Measurements from ENCODE around the gene ST8SIA3. TPM values are rescaled to one million over a fixed set of nuclear protein-coding genes. Genes with fewer than 3 reads are reported as not detected.

The ST8SIA3 gene, protein sequence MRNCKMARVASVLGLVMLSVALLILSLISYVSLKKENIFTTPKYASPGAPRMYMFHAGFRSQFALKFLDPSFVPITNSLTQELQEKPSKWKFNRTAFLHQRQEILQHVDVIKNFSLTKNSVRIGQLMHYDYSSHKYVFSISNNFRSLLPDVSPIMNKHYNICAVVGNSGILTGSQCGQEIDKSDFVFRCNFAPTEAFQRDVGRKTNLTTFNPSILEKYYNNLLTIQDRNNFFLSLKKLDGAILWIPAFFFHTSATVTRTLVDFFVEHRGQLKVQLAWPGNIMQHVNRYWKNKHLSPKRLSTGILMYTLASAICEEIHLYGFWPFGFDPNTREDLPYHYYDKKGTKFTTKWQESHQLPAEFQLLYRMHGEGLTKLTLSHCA
- total RNA-seq: not detected

DNA sequence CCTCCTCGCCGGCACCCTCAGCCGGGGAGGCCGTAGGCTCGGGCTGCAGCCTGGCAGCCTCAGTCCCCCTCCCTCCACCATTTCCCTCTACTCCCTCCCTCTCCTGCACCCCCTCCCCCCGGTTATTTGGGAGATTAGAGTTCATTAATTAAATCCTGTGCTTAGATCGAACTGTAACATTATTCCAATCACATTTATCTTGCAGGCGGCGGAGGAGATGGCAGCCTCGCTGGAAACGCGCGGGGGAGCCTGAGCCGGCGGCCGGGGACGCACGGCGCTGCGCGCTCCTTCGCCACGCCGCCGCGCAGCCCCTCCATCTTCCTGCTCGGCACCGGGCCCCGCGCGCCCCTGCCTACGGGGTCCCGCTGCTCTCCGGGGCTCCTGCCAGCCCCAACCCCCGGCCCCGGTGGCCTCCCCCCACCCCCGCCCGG is at the start of gene ST8SIA3:
Gene ST8SIA3 (plus strand): TSS at position 287 of the 431 bp plus-strand sequence. CDS start 290 bp downstream, outside the sequence.
- Histone ChIP-seq H3K4me3 (no peak within 1 kb of the TSS), H3K4me1 (peaks cover 0 to 10% (median 0%) of the 10 kb centered on the region in 3 donors), H3K27me3 (peaks cover 0 to 57% (median 12%) of the 10 kb centered on the region in 4 donors), H3K9me3 (peaks cover 0 to 8% (median 0%) of the 10 kb centered on the region in 3 donors), H3K27ac (no peak within 1 kb of the TSS), H3K36me3 (no peaks in the 10 kb centered on the region)
- no peak for DNase-seq
- intact Hi-C loops (cut with DNase I): no loop called here
- WGBS, 2 donors: 2 to 5% methylated on average over 7 to 26 of the region's 38 CpGs
- TF ChIP-seq, protein P1, sequence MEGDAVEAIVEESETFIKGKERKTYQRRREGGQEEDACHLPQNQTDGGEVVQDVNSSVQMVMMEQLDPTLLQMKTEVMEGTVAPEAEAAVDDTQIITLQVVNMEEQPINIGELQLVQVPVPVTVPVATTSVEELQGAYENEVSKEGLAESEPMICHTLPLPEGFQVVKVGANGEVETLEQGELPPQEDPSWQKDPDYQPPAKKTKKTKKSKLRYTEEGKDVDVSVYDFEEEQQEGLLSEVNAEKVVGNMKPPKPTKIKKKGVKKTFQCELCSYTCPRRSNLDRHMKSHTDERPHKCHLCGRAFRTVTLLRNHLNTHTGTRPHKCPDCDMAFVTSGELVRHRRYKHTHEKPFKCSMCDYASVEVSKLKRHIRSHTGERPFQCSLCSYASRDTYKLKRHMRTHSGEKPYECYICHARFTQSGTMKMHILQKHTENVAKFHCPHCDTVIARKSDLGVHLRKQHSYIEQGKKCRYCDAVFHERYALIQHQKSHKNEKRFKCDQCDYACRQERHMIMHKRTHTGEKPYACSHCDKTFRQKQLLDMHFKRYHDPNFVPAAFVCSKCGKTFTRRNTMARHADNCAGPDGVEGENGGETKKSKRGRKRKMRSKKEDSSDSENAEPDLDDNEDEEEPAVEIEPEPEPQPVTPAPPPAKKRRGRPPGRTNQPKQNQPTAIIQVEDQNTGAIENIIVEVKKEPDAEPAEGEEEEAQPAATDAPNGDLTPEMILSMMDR (IDR thresholded peaks at IDR 0.05): no peak
- TF ChIP-seq POLR2A (IDR thresholded peaks at IDR 0.05): no peak

DNA sequence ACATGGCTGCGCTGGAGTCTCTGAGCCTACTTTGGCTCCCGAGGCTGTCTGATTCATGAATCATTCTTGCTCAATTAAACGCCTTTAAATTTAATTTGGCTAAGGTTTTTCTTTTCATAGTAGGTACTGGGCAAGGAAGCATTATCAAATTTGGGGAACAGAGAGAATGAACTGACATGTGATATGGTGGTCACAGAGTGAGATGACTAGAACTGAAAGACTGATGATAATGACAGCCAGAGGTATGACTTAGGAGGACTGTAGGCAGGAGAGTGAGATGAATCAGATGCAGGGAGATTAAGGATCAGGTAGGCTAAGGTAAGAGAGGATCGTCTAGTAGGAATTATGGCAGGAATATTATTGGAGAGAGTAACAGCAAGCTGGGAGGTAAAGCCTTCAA is 40.9 kb upstream of the ST8SIA3 start:
- no peak overlapping the region for H3K27ac ChIP-seq
- intact Hi-C loops (cut with DNase I): no loop called here
- 58 to 67% methylated on average over 4 of the region's 4 CpGs for WGBS, 2 donors
- DNase-seq: no peak
- H3K4me1 ChIP-seq: no peaks in the 10 kb centered on the region
- H3K9me3 ChIP-seq: no peaks in the 10 kb centered on the region
- TF ChIP-seq, protein P1 (IDR thresholded peaks at IDR 0.05): no peak
- no peak for TF ChIP-seq POLR2A (IDR thresholded peaks at IDR 0.05)
- no peak overlapping the region for H3K4me3 ChIP-seq
- no peaks in the 10 kb centered on the region for H3K27me3 ChIP-seq
- H3K36me3 ChIP-seq: no peaks in the 10 kb centered on the region

DNA sequence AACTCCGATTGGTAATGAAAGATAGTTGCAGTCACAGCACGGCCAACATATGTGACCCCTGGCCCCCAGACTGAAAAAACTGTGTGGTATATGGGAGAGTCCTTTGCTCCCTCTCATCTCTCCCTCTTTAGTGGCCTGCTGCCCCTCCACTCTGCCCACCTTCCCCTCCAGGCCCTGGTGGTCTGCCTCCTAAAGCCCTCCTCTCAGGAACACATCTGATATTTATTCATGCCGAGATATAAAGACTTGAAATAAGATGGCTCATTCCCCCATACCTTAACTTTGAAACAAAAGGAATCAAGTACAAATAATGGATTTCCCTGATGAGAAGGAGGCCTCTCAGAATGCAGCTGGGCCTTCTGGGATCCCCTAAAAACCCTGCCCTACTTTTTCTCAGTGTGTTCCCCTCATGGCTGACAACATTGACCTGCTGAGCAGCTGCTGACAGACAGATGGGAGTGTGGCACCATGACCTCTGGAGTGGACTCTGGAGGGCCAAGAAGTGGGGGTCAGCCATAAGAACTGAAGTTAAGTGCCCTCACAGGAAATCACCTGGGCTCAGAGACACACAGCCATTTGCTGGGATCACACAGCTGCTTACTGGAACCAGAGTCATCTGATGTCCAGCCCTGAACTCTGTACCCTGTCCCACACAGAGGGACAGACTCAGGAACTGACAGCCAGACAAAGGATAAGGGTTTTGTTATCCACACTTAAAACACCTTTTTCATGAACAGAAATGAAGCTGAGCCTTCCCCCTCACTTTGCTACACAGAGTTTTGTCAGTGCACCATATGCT is 39.8 kb upstream of the ST8SIA3 start:
- DNase-seq: no peak
- no peaks in the 10 kb centered on the region for H3K27me3 ChIP-seq
- WGBS, 2 donors: 64 to 68% methylated on average over 3 of the region's 3 CpGs
- no peaks in the 10 kb centered on the region for H3K9me3 ChIP-seq
- no peak overlapping the region for H3K27ac ChIP-seq
- no peak overlapping the region for H3K4me3 ChIP-seq
- TF ChIP-seq, protein P1 (IDR thresholded peaks at IDR 0.05): no peak
- no peak for TF ChIP-seq POLR2A (IDR thresholded peaks at IDR 0.05)
- no peaks in the 10 kb centered on the region for H3K36me3 ChIP-seq
- H3K4me1 ChIP-seq: no peaks in the 10 kb centered on the region
- intact Hi-C loops (cut with DNase I): no loop called here

DNA sequence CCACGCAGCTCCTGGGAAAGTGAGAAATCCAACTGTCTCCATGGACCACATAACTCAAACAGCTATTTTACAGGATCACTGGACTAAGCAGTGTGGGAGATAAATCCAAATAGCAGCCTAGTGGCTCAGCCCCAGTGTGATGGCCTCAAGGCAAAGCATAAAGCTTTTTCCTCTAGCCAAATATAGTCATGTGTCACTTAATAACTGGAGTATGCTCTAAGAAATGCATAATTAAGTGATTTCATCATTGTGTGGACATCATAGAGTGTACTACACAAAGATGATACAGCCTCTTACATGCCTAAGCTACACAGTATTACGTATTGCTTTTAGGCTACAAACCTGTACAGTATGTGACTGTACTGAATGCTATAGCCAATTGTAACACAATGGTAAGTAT is 31.8 kb upstream of the ST8SIA3 start:
- H3K27me3 ChIP-seq: no peaks in the 10 kb centered on the region
- no peaks in the 10 kb centered on the region for H3K4me1 ChIP-seq
- H3K9me3 ChIP-seq: no peaks in the 10 kb centered on the region
- DNase-seq: no peak
- no peaks in the 10 kb centered on the region for H3K36me3 ChIP-seq
- intact Hi-C loops (cut with DNase I): no loop called here
- no peak overlapping the region for H3K27ac ChIP-seq
- TF ChIP-seq, protein P1 (IDR thresholded peaks at IDR 0.05): no peak
- TF ChIP-seq POLR2A (IDR thresholded peaks at IDR 0.05): no peak
- H3K4me3 ChIP-seq: no peak overlapping the region
- 72 to 92% methylated on average over 1 to 2 of the region's 2 CpGs for WGBS, 2 donors

Data from esophagus squamous epithelium (tissue), 5 donors.